Measurements from ENCODE around the gene NDUFB1.

The NDUFB1 gene

GRCh38 chr14:92121670-92122350 lies at the start of gene NDUFB1, which contains the start of gene CPSF2:
NDUFB1 (minus strand) TSS chr14:92121706; CDS start chr14:92117637, 4,069 bp downstream.
CPSF2 (plus strand) TSS chr14:92121969; CDS start chr14:92130985, 9,016 bp downstream.
- no peak for FAIRE-seq

- FAIRE-seq, result no peak
Measured at GRCh38 chr14:92164958-92165357, 43.5 kb upstream of the NDUFB1 start.

GRCh38 chr14:92161521-92161920 lies 40.0 kb upstream of the NDUFB1 start:
- FAIRE-seq, result no peak

- no peak for FAIRE-seq
Measured at GRCh38 chr14:92160619-92161018, 39.1 kb upstream of the NDUFB1 start.

- no peak for FAIRE-seq
Measured at GRCh38 chr14:92154283-92154942, 32.9 kb upstream of the NDUFB1 start.

GRCh38 chr14:92153581-92153980 lies 32.1 kb upstream of the NDUFB1 start:
- no peak for FAIRE-seq

GRCh38 chr14:92144708-92145107 lies 23.2 kb upstream of the NDUFB1 start:
- FAIRE-seq, result no peak

GRCh38 chr14:92143962-92144361 lies 22.5 kb upstream of the NDUFB1 start:
- no peak for FAIRE-seq

GRCh38 chr14:92143309-92143708 lies 21.8 kb upstream of the NDUFB1 start:
- FAIRE-seq, result no peak

GRCh38 chr14:92135269-92135668 lies 13.8 kb upstream of the NDUFB1 start:
- FAIRE-seq, result no peak

- FAIRE-seq, result no peak
Measured at GRCh38 chr14:92134456-92134855, 12.9 kb upstream of the NDUFB1 start.

GRCh38 chr14:92122761-92123160 lies 1.3 kb upstream of the NDUFB1 start:
- no peak for FAIRE-seq

GRCh38 chr14:92122351-92122677 lies 808 bp upstream of the NDUFB1 start:
- FAIRE-seq, result no peak

GRCh38 chr14:92121207-92121669 lies 268 bp downstream of the NDUFB1 start:
- no peak for FAIRE-seq

- no peak for FAIRE-seq
Measured at GRCh38 chr14:92109490-92109889, 12.0 kb downstream of the NDUFB1 start.

GRCh38 chr14:92108345-92109254 lies 12.9 kb downstream of the NDUFB1 start:
- FAIRE-seq, result no peak

- no peak for FAIRE-seq
Measured at GRCh38 chr14:92106143-92106926, 15.2 kb downstream of the NDUFB1 start, which contains the start of gene ATXN3. ATXN3 (minus strand) TSS chr14:92106582; CDS start chr14:92106552, 30 bp downstream.

GRCh38 chr14:92105893-92106142 lies 15.7 kb downstream of the NDUFB1 start:
- no peak for FAIRE-seq

GRCh38 chr14:92105073-92105892 lies 16.2 kb downstream of the NDUFB1 start:
- no peak for FAIRE-seq

GRCh38 chr14:92103363-92103989 lies 18.0 kb downstream of the NDUFB1 start:
- no peak for FAIRE-seq

- no peak for FAIRE-seq
Measured at GRCh38 chr14:92099802-92100201, 21.7 kb downstream of the NDUFB1 start.
